Stimulated activated CD4-positive, alpha-beta T cell treated with anti-CD3 and anti-CD28 coated beads, Interleukin-2, amount 100 ng/mL, for 48 hours (primary cell): ENCODE results near the gene TMEM129.

ENCODE experiments used
- DNase-seq, 2 donors: peaks; one replicate each; pipeline ENCODE4 v3.0.0-alpha.2; 2020

Gene TMEM129, protein sequence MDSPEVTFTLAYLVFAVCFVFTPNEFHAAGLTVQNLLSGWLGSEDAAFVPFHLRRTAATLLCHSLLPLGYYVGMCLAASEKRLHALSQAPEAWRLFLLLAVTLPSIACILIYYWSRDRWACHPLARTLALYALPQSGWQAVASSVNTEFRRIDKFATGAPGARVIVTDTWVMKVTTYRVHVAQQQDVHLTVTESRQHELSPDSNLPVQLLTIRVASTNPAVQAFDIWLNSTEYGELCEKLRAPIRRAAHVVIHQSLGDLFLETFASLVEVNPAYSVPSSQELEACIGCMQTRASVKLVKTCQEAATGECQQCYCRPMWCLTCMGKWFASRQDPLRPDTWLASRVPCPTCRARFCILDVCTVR

DNA sequence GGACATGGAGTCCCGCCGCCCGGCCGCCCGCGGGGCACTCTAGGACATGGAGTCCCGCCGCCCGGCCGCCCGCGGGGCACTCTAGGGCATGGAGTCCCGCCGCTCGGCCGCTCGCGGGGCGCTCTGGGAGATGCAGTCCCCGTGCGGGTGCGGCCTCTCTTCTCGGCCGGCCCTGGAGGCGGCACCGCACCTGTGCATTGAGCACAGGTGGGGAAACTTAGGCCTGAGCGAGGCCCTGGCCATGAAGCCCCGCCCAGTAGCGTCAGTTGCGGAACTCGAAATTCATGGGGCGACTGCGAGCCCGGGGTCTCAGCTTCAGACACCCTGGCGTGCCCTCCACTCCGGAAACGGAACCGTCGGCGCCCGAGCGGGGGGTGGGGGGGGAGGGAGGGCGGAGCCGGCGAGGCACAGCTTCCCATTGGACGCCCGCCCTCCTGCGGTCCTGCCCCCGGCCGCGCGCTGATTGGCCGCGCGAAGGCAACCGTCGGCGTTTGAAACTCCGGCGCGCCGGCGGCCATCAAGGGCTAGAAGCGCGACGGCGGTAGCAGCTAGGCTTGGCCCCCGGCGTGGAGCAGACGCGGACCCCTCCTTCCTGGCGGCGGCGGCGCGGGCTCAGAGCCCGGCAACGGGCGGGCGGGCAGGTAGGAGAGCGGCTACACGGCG is at the start of gene TMEM129, which contains the start of gene TACC3:
TMEM129 (minus strand) TSS at position 321 of the 663 bp plus-strand sequence. CDS start 486 bp downstream, outside the sequence.
TACC3 (plus strand) TSS at position 519 of the 663 bp plus-strand sequence. CDS start 1,901 bp downstream, outside the sequence.
- peak; percentile 87 for DNase-seq

DNA sequence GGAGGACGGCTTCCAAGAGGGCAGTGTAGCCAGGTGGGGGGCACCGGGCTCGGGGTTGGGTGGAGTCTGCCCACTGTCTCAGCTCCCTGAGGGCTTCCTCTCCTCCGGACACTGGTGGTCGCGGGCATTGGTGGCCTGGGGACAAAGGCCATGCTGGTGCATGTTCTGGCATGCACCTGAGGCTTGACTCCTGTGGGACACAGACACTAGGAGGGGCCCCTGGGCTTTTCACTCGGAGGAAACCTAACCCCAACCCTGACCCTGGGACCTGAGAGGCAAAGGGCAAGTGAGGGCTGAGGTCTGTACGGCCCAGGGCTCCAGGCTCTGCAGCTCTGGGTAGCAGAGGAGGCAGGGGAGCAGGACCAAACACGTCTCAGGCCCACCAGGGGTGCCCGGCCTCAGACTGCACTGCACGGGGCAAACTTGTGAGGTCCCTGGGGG is 49.7 kb upstream of the TMEM129 start:
- no peak for DNase-seq

GRCh38 chr4:1770245-1770644 is 49.1 kb upstream of the TMEM129 start:
- DNase-seq = no peak

DNA sequence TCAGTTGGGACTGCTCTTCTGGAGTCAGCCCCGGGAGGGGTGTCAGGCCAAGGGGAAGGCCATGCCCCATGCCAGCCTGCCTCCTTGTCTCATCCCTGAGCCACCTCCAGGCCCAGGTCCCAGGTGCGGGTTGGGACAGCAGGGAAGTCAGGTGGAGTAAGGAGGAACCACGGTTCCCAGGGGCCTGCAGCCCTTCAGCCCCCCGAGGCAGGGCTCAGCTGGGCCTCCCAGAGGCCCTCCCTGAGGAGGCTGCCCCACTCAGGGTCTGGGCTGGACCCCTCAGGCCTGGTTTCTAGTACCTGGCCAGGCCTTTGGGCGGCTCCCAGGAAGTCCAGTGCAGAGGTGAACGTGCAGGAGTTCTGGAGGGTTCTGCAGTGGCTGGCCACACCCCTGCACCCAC is 48.6 kb upstream of the TMEM129 start:
- no peak for DNase-seq

DNA sequence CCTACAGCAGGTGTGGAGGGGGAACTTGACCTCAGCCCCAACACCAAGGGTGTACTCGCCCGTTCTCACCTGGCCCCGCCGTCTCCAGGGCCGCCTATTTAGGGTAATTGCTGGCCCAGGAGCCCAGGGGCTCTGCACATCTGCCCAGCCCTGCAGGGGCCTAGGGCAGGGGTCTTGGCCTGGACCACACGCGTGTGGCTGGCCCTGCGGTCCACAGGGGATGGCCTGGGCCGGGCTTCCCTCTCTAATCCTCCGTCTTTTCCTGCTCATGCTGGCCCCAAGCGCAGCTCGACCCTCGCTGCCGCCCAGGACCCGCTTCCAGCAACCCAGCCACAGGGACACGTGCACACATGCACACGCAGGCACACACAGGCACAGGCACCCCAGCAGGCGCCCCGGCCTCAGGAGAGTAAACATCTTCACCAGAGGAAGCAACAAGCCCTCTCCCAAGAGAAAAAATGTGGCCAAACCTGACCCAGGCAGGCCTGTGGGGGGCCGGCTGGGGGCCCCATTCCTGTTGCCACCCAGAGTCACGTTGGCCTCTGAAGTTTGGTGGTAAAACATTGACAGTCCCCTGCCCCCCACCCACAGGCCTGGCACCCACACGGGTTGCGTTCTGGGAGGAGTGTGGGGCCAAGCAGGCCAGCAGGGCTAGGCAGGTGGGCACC is 47.4 kb upstream of the TMEM129 start:
- no peak for DNase-seq

DNA sequence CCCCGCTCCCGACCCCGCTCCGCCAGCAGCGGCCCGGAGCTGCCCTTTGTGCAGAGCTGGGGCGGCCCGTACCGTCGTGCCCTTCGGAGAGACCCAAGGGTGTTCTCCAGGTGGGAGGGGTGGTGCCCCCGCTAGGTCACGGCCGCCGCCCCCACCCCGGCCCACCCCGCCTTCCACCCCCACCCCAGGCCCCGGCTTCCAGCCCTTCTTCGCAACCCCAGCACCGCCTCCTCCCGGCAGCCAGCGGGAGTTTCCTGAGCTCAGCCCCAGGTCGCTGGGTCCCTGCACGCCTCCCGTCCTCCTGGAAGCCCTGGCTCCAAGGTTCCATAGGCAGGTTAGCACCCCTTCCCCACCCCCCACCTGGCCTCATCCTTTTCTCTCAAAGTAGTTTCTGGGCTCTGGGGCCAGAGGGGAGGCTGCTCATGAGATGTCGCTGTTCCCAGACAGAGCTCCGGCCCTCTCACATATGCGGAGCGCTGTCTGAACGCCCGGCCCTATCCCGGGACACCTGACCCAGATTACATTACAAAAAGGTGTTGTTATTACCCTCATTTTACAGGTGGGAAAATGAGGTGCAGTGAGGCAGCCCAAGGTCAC is 46.7 kb upstream of the TMEM129 start:
- peak in 1 of 2 donors; percentile 29 for DNase-seq

GRCh38 chr4:1767061-1767769 is 46.1 kb upstream of the TMEM129 start:
- DNase-seq = no peak

GRCh38 chr4:1766106-1767060 is 45.3 kb upstream of the TMEM129 start:
- no peak for DNase-seq

- DNase-seq = no peak
Observed at GRCh38 chr4:1765409-1766072, 44.4 kb upstream of the TMEM129 start.

- DNase-seq = no peak
Observed at GRCh38 chr4:1764670-1765069, 43.5 kb upstream of the TMEM129 start.

- DNase-seq = no peak
Observed at GRCh38 chr4:1763550-1764080, 42.5 kb upstream of the TMEM129 start.

GRCh38 chr4:1763070-1763549 is 42.0 kb upstream of the TMEM129 start:
- no peak for DNase-seq

GRCh38 chr4:1762264-1763010 is 41.3 kb upstream of the TMEM129 start:
- DNase-seq = no peak

DNA sequence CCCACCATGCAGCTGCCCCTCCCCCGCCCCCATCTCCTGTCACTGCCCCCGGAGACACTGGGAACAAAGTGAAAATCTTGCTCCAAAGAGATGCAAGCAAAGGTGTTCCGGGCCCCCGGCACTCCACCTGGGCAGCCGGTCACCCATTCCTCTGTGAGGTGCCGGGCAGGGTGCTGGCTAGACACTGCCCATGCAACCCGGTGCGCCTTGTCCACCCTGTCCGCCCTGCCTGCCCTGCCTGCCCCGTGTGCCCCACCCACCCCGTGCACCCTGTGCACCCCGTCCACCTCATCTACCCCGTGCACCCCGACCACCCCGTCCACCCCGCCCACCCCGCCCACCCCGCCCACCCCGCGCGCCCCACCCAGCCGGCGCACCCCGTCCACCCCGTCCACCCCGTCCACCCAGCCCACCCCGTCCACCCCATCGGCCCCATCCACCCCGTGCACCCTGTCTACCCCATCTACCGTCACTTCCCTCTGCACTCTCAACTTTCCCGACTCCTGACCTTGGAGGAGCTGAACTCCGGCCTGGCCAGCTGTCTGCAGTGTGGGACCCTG is 40.1 kb upstream of the TMEM129 start:
- no peak for DNase-seq

GRCh38 chr4:1760521-1761071 is 39.5 kb upstream of the TMEM129 start:
- no peak for DNase-seq

GRCh38 chr4:1759818-1760223 is 38.7 kb upstream of the TMEM129 start:
- DNase-seq = no peak

- DNase-seq = no peak
Observed at GRCh38 chr4:1759170-1759817, 38.2 kb upstream of the TMEM129 start.
